ENCODE data around the gene VPS4B.

GRCh38 chr18:63378919-63379638, 43.2 kb downstream of the VPS4B start:
- TF ChIP-seq POLR2A (IDR thresholded peaks at IDR 0.05; ENCODE audit: low read length), result no peak
- TF ChIP-seq GATA1 (IDR thresholded peaks at IDR 0.05; ENCODE audit: low read depth, low read length), result no peak

All from erythroblast (primary cell).